Smooth muscle cell (in vitro differentiated cells): ENCODE data around the gene CASQ2. TPM values are rescaled to one million over a fixed set of nuclear protein-coding genes. Genes with fewer than 3 reads are reported as not detected.

Experiments
- DNase-seq: peaks from one replicate; lab custom pipeline; 2025; ENCODE audit not compliant: unreplicated experiment; lab: John Stamatoyannopoulos, UW
- H2AFZ ChIP-seq: fragments of 200-600 bp; sonication (generic); 2 replicates; pipeline ENCODE4 v1.6.0; 2016; ENCODE audit warnings: antibody characterized with exemption, low read depth, mild to moderate bottlenecking
- H3F3A ChIP-seq: fragments of 200-600 bp; sonication (generic); 2 replicates; pipeline ENCODE4 v1.6.0; 2017; ENCODE audit warnings: antibody characterized with exemption, low read depth
- H3K27ac ChIP-seq: fragments of 200-600 bp; sonication (generic); 2 replicates; pipeline ENCODE4 v1.5.1; 2016; ENCODE audit warnings: low read depth, mild to moderate bottlenecking
- H3K27me3 ChIP-seq: fragments of 200-600 bp; sonication (generic); 2 replicates; pipeline ENCODE4 v1.6.1; 2016; ENCODE audit warnings: low read depth, mild to moderate bottlenecking
- H3K36me3 ChIP-seq: fragments of 200-600 bp; sonication (generic); 2 replicates; pipeline ENCODE4 v1.5.1; 2016; ENCODE audit warnings: low read depth
- H3K4me1 ChIP-seq: fragments of 200-600 bp; sonication (generic); 2 replicates; pipeline ENCODE4 v1.5.1; 2016; ENCODE audit warnings: low read depth
- H3K4me2 ChIP-seq: fragments of 200-600 bp; sonication (generic); 2 replicates; pipeline ENCODE4 v1.6.0; 2016; ENCODE audit warnings: mild to moderate bottlenecking
- H3K4me3 ChIP-seq: fragments of 200-600 bp; sonication (generic); 2 replicates; pipeline ENCODE4 v1.5.1; 2016; ENCODE audit warnings: mild to moderate bottlenecking
- H3K79me2 ChIP-seq: fragments of 200-600 bp; sonication (generic); 2 replicates; pipeline ENCODE4 v1.6.0; 2016; ENCODE audit warnings: low read depth, mild to moderate bottlenecking
- H3K9ac ChIP-seq: fragments of 200-600 bp; sonication (generic); 2 replicates; pipeline ENCODE4 v1.6.0; 2016; ENCODE audit warnings: low read depth
- H3K9me3 ChIP-seq: fragments of 200-600 bp; sonication (generic); replicated peaks from 2 replicates; pipeline ENCODE4 v1.5.1; 2016; ENCODE audit warnings: low read depth
- H4K20me1 ChIP-seq: fragments of 200-600 bp; sonication (generic); 2 replicates; pipeline ENCODE4 v1.6.0; 2016; ENCODE audit warnings: low read depth
- WGBS: methylation state at CpG from one replicate; pipeline ENCODE4 v1.1.7; 2016; ENCODE audit warnings: low lambda C conversion rate; 5-methylcytosine and 5-hydroxymethylcytosine counted together
- polyA plus RNA-seq: library from polyadenylated mRNA; unstranded; fragments of >200 nt; fragmentation: Nextera tagmentation; extraction: Ambion mirVana; gene quantifications from 2 replicates; pipeline ENCODE4 v1.2.1, GENCODE V29; 2016
- total RNA-seq: library from RNA; depleted of rRNA; stranded (reverse); fragments of >200 nt; gene quantifications from 2 replicates; pipeline ENCODE4 v1.2.3, GENCODE V29; 2014
- TF ChIP-seq, protein P1 (sequence below): fragments of 200-600 bp; sonication (generic); IDR thresholded peaks from 2 replicates; pipeline ENCODE4 v1.5.1; 2017; ENCODE audit warnings: borderline replicate concordance, mild to moderate bottlenecking, antibody characterized with exemption; ENCODE audit not compliant: insufficient read depth, poor library complexity, severe bottlenecking

Gene CASQ2
- total and polyA plus RNA-seq, 2 experiments from 2014 or later, result not detected

DNA sequence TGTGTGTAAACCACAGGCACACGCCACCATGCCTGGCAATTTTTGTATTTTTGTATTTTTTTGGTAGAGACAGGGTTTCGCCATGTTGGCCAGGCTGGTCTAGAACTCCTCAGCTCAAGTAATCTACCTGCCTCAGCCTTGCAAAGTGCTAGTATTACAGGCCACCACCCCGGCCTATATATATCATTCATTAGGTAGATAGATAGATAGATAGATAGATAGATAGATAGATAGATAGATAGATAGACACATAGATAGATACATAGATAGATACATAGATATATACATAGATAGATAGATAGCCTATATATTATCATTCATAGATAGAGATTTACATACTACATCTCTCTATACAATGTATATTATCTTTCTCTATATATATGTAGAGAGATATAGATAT, 80.8 kb downstream of the CASQ2 start:
- H4K20me1 ChIP-seq, result no peaks in the 10 kb centered on the region
- no peak overlapping the region for H2AFZ ChIP-seq
- no peaks in the 10 kb centered on the region for H3K4me1 ChIP-seq
- H3K27ac ChIP-seq, result no peak overlapping the region
- 99% methylated on average over 3 of the region's 3 CpGs for WGBS
- no peak overlapping the region for H3K4me3 ChIP-seq
- no peaks in the 10 kb centered on the region for H3K9me3 ChIP-seq
- H3F3A ChIP-seq, result no peaks in the 10 kb centered on the region
- H3K36me3 ChIP-seq, result no peaks in the 10 kb centered on the region
- H3K4me2 ChIP-seq, result no peak overlapping the region
- no peaks in the 10 kb centered on the region for H3K79me2 ChIP-seq
- H3K27me3 ChIP-seq, result no peaks in the 10 kb centered on the region
- TF ChIP-seq, protein P1, sequence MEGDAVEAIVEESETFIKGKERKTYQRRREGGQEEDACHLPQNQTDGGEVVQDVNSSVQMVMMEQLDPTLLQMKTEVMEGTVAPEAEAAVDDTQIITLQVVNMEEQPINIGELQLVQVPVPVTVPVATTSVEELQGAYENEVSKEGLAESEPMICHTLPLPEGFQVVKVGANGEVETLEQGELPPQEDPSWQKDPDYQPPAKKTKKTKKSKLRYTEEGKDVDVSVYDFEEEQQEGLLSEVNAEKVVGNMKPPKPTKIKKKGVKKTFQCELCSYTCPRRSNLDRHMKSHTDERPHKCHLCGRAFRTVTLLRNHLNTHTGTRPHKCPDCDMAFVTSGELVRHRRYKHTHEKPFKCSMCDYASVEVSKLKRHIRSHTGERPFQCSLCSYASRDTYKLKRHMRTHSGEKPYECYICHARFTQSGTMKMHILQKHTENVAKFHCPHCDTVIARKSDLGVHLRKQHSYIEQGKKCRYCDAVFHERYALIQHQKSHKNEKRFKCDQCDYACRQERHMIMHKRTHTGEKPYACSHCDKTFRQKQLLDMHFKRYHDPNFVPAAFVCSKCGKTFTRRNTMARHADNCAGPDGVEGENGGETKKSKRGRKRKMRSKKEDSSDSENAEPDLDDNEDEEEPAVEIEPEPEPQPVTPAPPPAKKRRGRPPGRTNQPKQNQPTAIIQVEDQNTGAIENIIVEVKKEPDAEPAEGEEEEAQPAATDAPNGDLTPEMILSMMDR, result no peak
- no peak for DNase-seq
- no peak overlapping the region for H3K9ac ChIP-seq

DNA sequence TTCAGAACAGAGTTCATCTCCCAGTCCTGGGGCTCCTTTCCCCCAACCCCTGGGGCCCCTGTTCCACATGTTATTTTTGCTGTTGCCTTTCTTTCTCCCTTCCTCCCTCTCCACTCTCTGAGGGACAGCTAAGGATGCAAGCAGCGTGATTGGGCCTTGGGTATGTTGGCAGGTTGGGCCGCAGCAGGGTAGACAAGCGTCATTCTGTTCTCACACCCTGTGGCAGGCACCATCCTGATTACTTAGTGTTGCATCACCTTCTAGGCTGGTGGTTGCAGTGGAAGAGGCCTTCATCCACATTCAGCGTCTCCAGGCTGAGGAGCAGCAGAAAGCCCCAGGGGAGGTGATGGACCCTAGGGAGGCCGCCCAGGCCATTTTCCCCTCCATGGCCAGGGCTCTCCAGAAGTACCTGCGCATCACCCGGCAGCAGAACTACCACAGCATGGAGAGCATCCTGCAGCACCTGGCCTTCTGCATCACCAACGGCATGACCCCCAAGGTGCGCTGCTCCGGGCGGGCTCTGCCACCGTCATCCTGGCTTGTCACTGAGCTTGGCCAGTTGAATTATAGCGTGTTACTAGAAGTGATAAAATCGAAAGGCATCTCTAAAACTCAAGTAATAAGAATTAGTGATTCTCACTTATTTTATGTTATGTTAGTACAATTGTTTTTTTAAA, 83.3 kb downstream of the CASQ2 start:
- H3K27ac ChIP-seq, result no peak overlapping the region
- no peak overlapping the region for H2AFZ ChIP-seq
- no peak overlapping the region for H3K4me2 ChIP-seq
- H4K20me1 ChIP-seq, result no peaks in the 10 kb centered on the region
- no peaks in the 10 kb centered on the region for H3K79me2 ChIP-seq
- no peaks in the 10 kb centered on the region for H3K36me3 ChIP-seq
- H3F3A ChIP-seq, result no peaks in the 10 kb centered on the region
- H3K9ac ChIP-seq, result no peak overlapping the region
- H3K4me1 ChIP-seq, result no peaks in the 10 kb centered on the region
- TF ChIP-seq, protein P1, result no peak
- 96% methylated on average over 14 of the region's 14 CpGs for WGBS
- H3K27me3 ChIP-seq, result no peaks in the 10 kb centered on the region
- DNase-seq, result no peak
- no peak overlapping the region for H3K4me3 ChIP-seq
- no peaks in the 10 kb centered on the region for H3K9me3 ChIP-seq

DNA sequence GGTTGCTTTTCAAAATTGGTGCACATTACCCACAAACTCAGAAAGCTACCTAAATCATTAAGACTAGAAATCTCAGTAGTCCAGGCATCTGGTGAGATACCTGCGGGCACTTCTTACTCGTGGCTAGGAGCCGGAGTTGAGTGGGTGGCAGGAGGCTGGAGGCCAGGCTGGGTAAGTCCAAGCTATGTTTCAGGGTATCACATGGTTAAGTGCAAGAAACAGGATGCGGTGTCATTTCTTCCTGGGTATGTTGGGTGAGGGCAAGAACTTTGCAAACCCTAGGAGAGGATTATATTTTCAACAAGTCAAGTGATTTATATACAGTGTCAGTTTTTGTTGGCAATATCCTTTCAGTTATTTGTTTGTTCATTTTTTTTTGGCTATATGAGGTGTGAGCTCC, 85.7 kb downstream of the CASQ2 start:
- no peak overlapping the region for H3K9ac ChIP-seq
- H2AFZ ChIP-seq, result no peak overlapping the region
- H3K4me3 ChIP-seq, result no peak overlapping the region
- no peaks in the 10 kb centered on the region for H4K20me1 ChIP-seq
- TF ChIP-seq, protein P1, result no peak
- no peak overlapping the region for H3K27ac ChIP-seq
- no peaks in the 10 kb centered on the region for H3F3A ChIP-seq
- no peaks in the 10 kb centered on the region for H3K27me3 ChIP-seq
- H3K36me3 ChIP-seq, result no peaks in the 10 kb centered on the region
- H3K4me2 ChIP-seq, result no peak overlapping the region
- no peaks in the 10 kb centered on the region for H3K9me3 ChIP-seq
- no peaks in the 10 kb centered on the region for H3K79me2 ChIP-seq
- no peaks in the 10 kb centered on the region for H3K4me1 ChIP-seq
- no peak for DNase-seq
- WGBS, result 95% methylated on average over 4 of the region's 4 CpGs

DNA sequence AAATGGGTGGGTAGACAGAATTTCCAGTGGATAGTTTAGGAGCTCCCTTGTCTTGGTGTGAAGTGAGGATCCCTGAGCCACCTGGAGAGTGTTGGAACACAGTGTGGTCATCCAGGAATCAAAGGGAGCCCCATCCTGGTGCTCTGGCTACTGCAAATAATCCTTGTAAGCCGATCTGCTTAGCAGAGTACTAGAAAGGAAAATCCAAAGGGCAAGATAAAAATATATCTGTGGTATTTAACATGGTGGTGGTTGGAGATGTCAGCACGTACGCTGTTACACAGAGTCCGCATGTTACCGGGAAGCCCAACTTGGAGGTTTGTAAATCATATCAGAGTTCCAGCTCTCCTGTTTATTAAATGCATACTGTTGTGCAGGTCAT, 87.8 kb downstream of the CASQ2 start:
- peaks cover 12% of the 10 kb centered on the region for H3K4me1 ChIP-seq
- H3K79me2 ChIP-seq, result no peaks in the 10 kb centered on the region
- TF ChIP-seq, protein P1, result no peak
- no peak overlapping the region for H3K27ac ChIP-seq
- H3F3A ChIP-seq, result no peaks in the 10 kb centered on the region
- H3K4me2 ChIP-seq, result no peak overlapping the region
- no peak overlapping the region for H2AFZ ChIP-seq
- H3K27me3 ChIP-seq, result no peaks in the 10 kb centered on the region
- no peak for DNase-seq
- H4K20me1 ChIP-seq, result no peaks in the 10 kb centered on the region
- no peaks in the 10 kb centered on the region for H3K36me3 ChIP-seq
- no peaks in the 10 kb centered on the region for H3K9me3 ChIP-seq
- no peak overlapping the region for H3K9ac ChIP-seq
- H3K4me3 ChIP-seq, result no peak overlapping the region
- WGBS, result 54% methylated on average over 5 of the region's 5 CpGs
